GM12878 (cell line): ENCODE measurements around the gene DTD1.

Experiments
- BHLHE40 ChIP-seq, 2 experiments: fragments of 450-650 bp in 1 of 2; IDR thresholded peaks; 2 replicates each; pipeline ENCODE4 v1.6.1; 2011 to 2017; ENCODE audit warnings: low read depth in 2 of 2, borderline replicate concordance in 1 of 2, improper control_type of control experiment in 1 of 2, low read length in 1 of 2, mild to moderate bottlenecking in 1 of 2
- DPF2 ChIP-seq: fragments of 450-650 bp; IDR thresholded peaks from 2 replicates; pipeline ENCODE4 v1.6.1; 2017; ENCODE audit warnings: mild to moderate bottlenecking
- NBN ChIP-seq: fragments of 450-650 bp; IDR thresholded peaks from 2 replicates; pipeline ENCODE4 v1.6.1; 2016
- POLR2A ChIP-seq: IDR thresholded peaks from 2 replicates; pipeline ENCODE4 v1.6.1; 2011; ENCODE audit warnings: low read depth, mild to moderate bottlenecking, low read length
- POU2F2 ChIP-seq: IDR thresholded peaks from 3 replicates; pipeline ENCODE4 v1.6.1; 2011; ENCODE audit warnings: low read depth, mild to moderate bottlenecking, low read length, borderline replicate concordance
- RAD51 ChIP-seq: fragments of 450-650 bp; IDR thresholded peaks from 2 replicates; pipeline ENCODE4 v1.6.1; 2016; ENCODE audit warnings: moderate library complexity, mild to moderate bottlenecking, inconsistent platforms
- ZNF384 ChIP-seq: IDR thresholded peaks from 2 replicates; pipeline ENCODE4 v1.6.1; 2012; ENCODE audit warnings: low read depth, mild to moderate bottlenecking, low read length, improper control_type of control experiment, borderline replicate concordance

DNA sequence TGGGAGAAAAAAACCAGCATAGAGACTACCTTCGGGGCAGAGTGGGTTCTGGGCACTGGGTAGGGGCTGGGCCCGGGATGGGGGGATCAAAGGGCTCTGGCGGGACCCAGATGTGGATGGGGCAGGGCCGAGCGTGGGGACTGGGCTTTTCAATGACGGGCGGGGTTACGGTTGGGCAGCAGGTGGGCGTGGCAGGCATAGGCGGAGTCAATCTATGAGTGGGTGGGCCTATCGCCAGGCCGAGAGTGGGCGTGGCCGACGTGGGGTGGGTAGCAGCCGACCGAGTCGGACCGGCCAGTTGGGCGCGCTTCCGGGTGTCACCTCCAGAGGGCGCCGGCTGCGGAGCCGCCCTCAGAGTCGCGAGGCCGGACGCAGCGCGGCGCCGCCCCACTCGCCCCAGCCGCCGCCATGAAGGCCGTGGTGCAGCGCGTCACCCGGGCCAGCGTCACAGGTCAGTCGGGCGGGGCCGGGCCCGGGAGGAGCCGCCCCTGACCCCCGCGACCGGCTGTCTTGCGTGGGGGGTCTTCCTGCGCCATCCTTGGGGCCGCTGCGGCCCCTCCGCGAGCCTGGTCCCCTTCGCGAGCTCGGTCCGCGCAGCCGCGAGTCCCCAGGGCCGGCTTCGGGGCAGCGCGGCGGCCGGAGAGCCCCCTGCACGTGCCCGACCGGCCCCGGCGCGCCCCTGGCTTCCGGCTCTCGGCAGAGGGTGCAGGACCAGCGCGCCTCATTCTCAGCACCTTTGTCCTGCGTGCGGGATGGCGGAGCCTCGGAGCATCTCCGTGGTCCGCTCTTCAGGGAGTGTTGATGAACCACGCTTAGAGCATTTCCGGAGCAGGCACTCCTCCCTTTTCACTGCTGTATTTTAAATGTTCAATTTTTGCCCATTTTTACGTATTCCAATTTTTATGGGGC lies at the start of gene DTD1:
- peak; percentile 31; the same call in 1 of the 3 replicates for TF ChIP-seq POU2F2
- peak; percentile 97 to 100 for TF ChIP-seq BHLHE40 (IDR thresholded peaks at IDR 0.05; ENCODE audit: borderline replicate concordance in 1 of 2, low read depth in 2 of 2, low read length in 1 of 2)
- TF ChIP-seq ZNF384 = no peak
- no peak for TF ChIP-seq RAD51
- peak; percentile 93 for TF ChIP-seq DPF2
- TF ChIP-seq NBN = no peak
- peak; percentile 90 for TF ChIP-seq POLR2A
